Heart left ventricle (tissue), 16 donors: Measurements from ENCODE around the gene ATP1B4. TPM values are rescaled to one million over a fixed set of nuclear protein-coding genes. Genes with fewer than 3 reads are reported as not detected.

Experiments
- ATAC-seq, 4 donors: fragments of 200-7000 bp; cut with Tn5 transposase; one replicate each; pipeline ENCODE4 v1.9.1; 2020 to 2022; ENCODE audit warnings: moderate library complexity in 4 of 4, mild to moderate bottlenecking in 3 of 4, moderate number of reproducible peaks in 1 of 4
- DNase-seq, 5 donors: peaks; one replicate each; pipeline ENCODE4 v3.0.0-alpha.2; 2020
- H3K27ac ChIP-seq, 12 donors: fragments of 200-600 bp; sonication (generic) in 4 of 12; one replicate each; pipeline versions ENCODE4 v1.5.0 to v1.8.0; 2016 to 2022; ENCODE audit warnings: mild to moderate bottlenecking in 2 of 12
- H3K27me3 ChIP-seq, 9 donors: fragments of 200-600 bp; sonication (generic) in 2 of 9; one replicate each; pipeline versions ENCODE4 v1.5.1 to v1.8.0; 2016 to 2022; ENCODE audit warnings: mild to moderate bottlenecking in 3 of 9
- H3K36me3 ChIP-seq, 9 donors: fragments of 200-600 bp; sonication (generic) in 2 of 9; one replicate each; pipeline versions ENCODE4 v1.5.0 to v1.8.0; 2018 to 2022; ENCODE audit warnings: mild to moderate bottlenecking in 2 of 9
- H3K4me1 ChIP-seq, 12 donors: fragments of 200-600 bp; sonication (generic) in 4 of 12; one replicate each; pipeline versions ENCODE4 v1.5.0 to v1.8.0; 2016 to 2022; ENCODE audit warnings: mild to moderate bottlenecking in 3 of 12
- H3K4me3 ChIP-seq, 12 donors: fragments of 200-600 bp; sonication (generic) in 4 of 12; one replicate each; pipeline versions ENCODE4 v1.5.0 to v1.8.0; 2017 to 2022; ENCODE audit warnings: mild to moderate bottlenecking in 9 of 12, moderate library complexity in 4 of 12
- H3K9me3 ChIP-seq, 12 donors: fragments of 200-600 bp; sonication (generic) in 4 of 12; one replicate each; pipeline versions ENCODE4 v1.5.0 to v1.8.0; 2016 to 2022; ENCODE audit warnings: mild to moderate bottlenecking in 1 of 12
- CTCF ChIP-seq, 12 donors: fragments of 200-600 bp; sonication (generic) in 4 of 12; IDR thresholded peaks; one replicate each; pipeline versions ENCODE4 v1.5.0 to v1.8.0; 2018 to 2022; ENCODE audit warnings: antibody characterized with exemption in 12 of 12, mild to moderate bottlenecking in 5 of 12
- POLR2A ChIP-seq, 2 donors: fragments of 450-650 bp; IDR thresholded peaks; one replicate each; pipeline ENCODE4 v1.6.1; 2017; ENCODE audit warnings: antibody characterized with exemption in 2 of 2, mild to moderate bottlenecking in 2 of 2, moderate library complexity in 2 of 2
- WGBS, 4 donors: extraction: QIAGEN DNeasy Blood & Tissue Kit in 2 of 4; methylation state at CpG; one replicate each; pipeline versions ENCODE4 v1.1.5 to v1.1.7; 2013 to 2018; 5-methylcytosine and 5-hydroxymethylcytosine counted together
- intact Hi-C, 10 donors: fragments of 100-400 bp; cut with DNase I; formaldehyde crosslinking; loops; one replicate each; pipeline versions ENCODE4 v1.11.1 to v1.14.2; 2022
- polyA plus RNA-seq, 2 donors: library from polyadenylated mRNA; stranded (reverse); fragments of 200-250 nt; gene quantifications; one replicate each; pipeline ENCODE4 v1.2.3, GENCODE V29; 2013
- total RNA-seq, 9 donors: library from RNA; depleted of rRNA in 2 of 9; stranded (reverse); fragments of >200 nt in 2 of 9; fragmentation: NEBNext Ultra II Directional in 3 of 9; extraction: Animal tissue kit (Norgen Biotek cat#: 25700) in 3 of 9; gene quantifications; one replicate each; pipeline versions ENCODE4 v1.1.0 to v1.2.4, GENCODE V29; 2016 to 2023
- donor health status: ischemic (EF 13 %, LVEDD 7.1; RV severe dilation, severe dysfunction).
- donor health status: healthy with polysubstance abuse.
- donor health status: DM: no; HTN: yes; CAD: no.
- donor health status: DM: no; HTN: no; CAD: no.
- donor health status: ischemic (EF 25% LVEDD 6.9; RV normal size, moderate dysfunction).
- donor health status: ischemic (EF 25% LVEDD 5.7; RV mildly dilated, moderate dysfunction).
- donor health status: healthy.
- donor health status: DM: yes; HTN: yes; CAD: no.
- donor health status: ischemic (EF 35%, LVEDD 5.7; RV mildly dilated, moderate dysfunction).
- donor health status: nonischemic (EF 11% LVEDD 7.7; RV severe dilation, severe dysfunction).
- donor health status: DM: yes; HTN: yes; CAD: no.
- donor health status: PGD.
- donor health status: ischemic (EF 29% LVEDD 5.4; RV normal size, mild dysfunction).
- donor health status: nonischemic (EF 23%, LVEDD 6.1; RV moderate dilation, normal function).

The ATP1B4 gene
- total and polyA plus RNA-seq, 11 donors = 0.09 to 6.5 (median 0.14) TPM; not detected in 3

GRCh38 chrX:120377179-120377578 lies 15.3 kb downstream of the ATP1B4 start:
- Histone ChIP-seq H3K4me1 (peaks cover 0 to 3% (median 0%) of the 10 kb centered on the region in 12 donors), H3K27me3 (peaks cover 0 to 16% (median 0%) of the 10 kb centered on the region in 9 donors), H3K27ac (no peak overlapping the region), H3K4me3 (no peak overlapping the region), H3K36me3 (no peaks in the 10 kb centered on the region), H3K9me3 (no peaks in the 10 kb centered on the region)
- TF ChIP-seq CTCF (IDR thresholded peaks at IDR 0.05) = no peak
- TF ChIP-seq POLR2A (IDR thresholded peaks at IDR 0.05) = no peak
- intact Hi-C loops = no loop called here
- no peak for ATAC-seq
- 50 to 72% (median 61%) methylated on average over 3 of the region's 3 CpGs for WGBS, 4 donors
- no peak for DNase-seq

GRCh38 chrX:120377715-120378114 lies 15.8 kb downstream of the ATP1B4 start:
- peaks cover 0 to 16% (median 0%) of the 10 kb centered on the region in 9 donors for H3K27me3 ChIP-seq
- intact Hi-C loops = no loop called here
- no peaks in the 10 kb centered on the region for H3K36me3 ChIP-seq
- ATAC-seq (no peak), DNase-seq (no peak)
- 60 to 96% (median 80%) methylated on average over 1 of the region's 1 CpG for WGBS, 4 donors
- no peak overlapping the region for H3K27ac ChIP-seq
- H3K4me3 ChIP-seq = no peak overlapping the region
- peaks cover 0 to 3% (median 0%) of the 10 kb centered on the region in 12 donors for H3K4me1 ChIP-seq
- no peaks in the 10 kb centered on the region for H3K9me3 ChIP-seq
- no peak for TF ChIP-seq POLR2A (IDR thresholded peaks at IDR 0.05)
- TF ChIP-seq CTCF (IDR thresholded peaks at IDR 0.05) = no peak

- WGBS, 4 donors = 82 to 89% (median 89%) methylated on average over 5 of the region's 5 CpGs
- H3K36me3 ChIP-seq = no peaks in the 10 kb centered on the region
Observed at GRCh38 chrX:120378570-120378969, 16.7 kb downstream of the ATP1B4 start.

More at GRCh38 chrX:120378570-120378969, 16.7 kb downstream of the ATP1B4 start:
- intact Hi-C loops = no loop called here
- H3K9me3 ChIP-seq = no peaks in the 10 kb centered on the region
- H3K27me3 ChIP-seq = peaks cover 0 to 16% (median 0%) of the 10 kb centered on the region in 9 donors
- no peak for ATAC-seq
- no peak for DNase-seq
- H3K4me1 ChIP-seq = no peaks in the 10 kb centered on the region
- H3K27ac ChIP-seq = no peak overlapping the region
- no peak for TF ChIP-seq CTCF (IDR thresholded peaks at IDR 0.05)
- TF ChIP-seq POLR2A (IDR thresholded peaks at IDR 0.05) = no peak
- H3K4me3 ChIP-seq = no peak overlapping the region
